Epidermal melanocyte (primary cell): ENCODE data around the gene COL11A2.
"Not testable (repeated sequence)": the region's sequence is repeated elsewhere in the genome, so short reads cannot be mapped to it uniquely, and the experiment has no call there.

ENCODE experiments used
- DNase-seq: peaks from one replicate; pipeline ENCODE4 v3.0.0; 2011; ENCODE audit warnings: low spot score; ENCODE audit not compliant: insufficient read length

Gene COL11A2

GRCh38 chr6:33160096-33160495, 32.2 kb downstream of the COL11A2 start:
- DNase-seq = no peak

GRCh38 chr6:33156964-33157363, 35.3 kb downstream of the COL11A2 start:
- DNase-seq = no peak

- no peak for DNase-seq
These were observed 35.7 kb downstream of the COL11A2 start for GRCh38 chr6:33156561-33156960.

- DNase-seq = no peak
These were observed 37.9 kb downstream of the COL11A2 start for GRCh38 chr6:33154349-33154748.

- DNase-seq = no peak
These were observed 41.2 kb downstream of the COL11A2 start for GRCh38 chr6:33151050-33151449.

- DNase-seq = not testable (repeated sequence)
These were observed 41.7 kb downstream of the COL11A2 start for GRCh38 chr6:33150560-33150959.

GRCh38 chr6:33147807-33148666, 44.2 kb downstream of the COL11A2 start:
- peak; percentile 49 for DNase-seq

- no peak for DNase-seq
These were observed 47.9 kb downstream of the COL11A2 start for GRCh38 chr6:33144373-33144772.

GRCh38 chr6:33143113-33143770, 49.0 kb downstream of the COL11A2 start:
- no peak for DNase-seq

GRCh38 chr6:33142501-33143070, 49.7 kb downstream of the COL11A2 start:
- no peak for DNase-seq

GRCh38 chr6:33140556-33140955, 51.7 kb downstream of the COL11A2 start:
- DNase-seq = no peak

- no peak for DNase-seq
These were observed 52.6 kb downstream of the COL11A2 start for GRCh38 chr6:33139596-33140206.

GRCh38 chr6:33136310-33136900, 55.9 kb downstream of the COL11A2 start:
- no peak for DNase-seq

GRCh38 chr6:33132081-33132524, 60.2 kb downstream of the COL11A2 start:
- no peak for DNase-seq

- no peak for DNase-seq
These were observed 63.9 kb downstream of the COL11A2 start for GRCh38 chr6:33128318-33128717.

- no peak for DNase-seq
These were observed 66.1 kb downstream of the COL11A2 start for GRCh38 chr6:33126101-33126714.

GRCh38 chr6:33124947-33125346, 67.3 kb downstream of the COL11A2 start:
- no peak for DNase-seq

- DNase-seq = no peak
These were observed 67.8 kb downstream of the COL11A2 start for GRCh38 chr6:33124525-33124901.

- DNase-seq = no peak
These were observed 68.3 kb downstream of the COL11A2 start for GRCh38 chr6:33123732-33124524.

GRCh38 chr6:33123181-33123580, 69.1 kb downstream of the COL11A2 start:
- DNase-seq = no peak
